Lower leg skin (tissue), 3 donors: ENCODE data around the gene DLGAP1.

ENCODE experiments used
- POLR2A ChIP-seq, 2 donors: fragments of 450-650 bp; IDR thresholded peaks; one replicate each; pipeline ENCODE4 v1.6.1; 2016 to 2017; ENCODE audit warnings: antibody characterized with exemption in 2 of 2, mild to moderate bottlenecking in 1 of 2, moderate library complexity in 1 of 2
- TF ChIP-seq, protein P1 (sequence below), 3 donors: fragments of 450-650 bp; IDR thresholded peaks; one replicate each; pipeline ENCODE4 v1.5.1; 2016; ENCODE audit warnings: antibody characterized with exemption in 3 of 3, mild to moderate bottlenecking in 3 of 3, moderate library complexity in 2 of 3

DNA sequence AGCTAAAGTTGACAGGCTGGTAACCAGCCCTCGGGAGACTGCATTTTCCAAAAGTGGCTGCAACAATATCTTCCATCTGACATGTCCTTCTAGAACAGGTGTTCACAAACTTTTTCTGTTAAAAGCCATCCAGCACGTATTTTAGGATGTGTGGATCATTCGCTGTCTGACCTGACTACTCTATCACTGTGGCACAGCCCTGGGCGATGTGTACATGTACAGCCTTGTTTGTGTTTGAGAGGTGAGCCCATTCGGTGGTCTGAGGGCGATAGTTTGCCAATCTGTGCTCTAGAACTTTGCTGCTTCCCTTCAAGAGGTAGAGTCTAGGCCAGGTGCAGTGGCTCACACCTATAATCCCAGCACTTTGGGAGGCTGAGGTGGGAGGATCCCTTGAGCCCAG is 839.0 kb downstream of the DLGAP1 start:
- TF ChIP-seq, protein P1, sequence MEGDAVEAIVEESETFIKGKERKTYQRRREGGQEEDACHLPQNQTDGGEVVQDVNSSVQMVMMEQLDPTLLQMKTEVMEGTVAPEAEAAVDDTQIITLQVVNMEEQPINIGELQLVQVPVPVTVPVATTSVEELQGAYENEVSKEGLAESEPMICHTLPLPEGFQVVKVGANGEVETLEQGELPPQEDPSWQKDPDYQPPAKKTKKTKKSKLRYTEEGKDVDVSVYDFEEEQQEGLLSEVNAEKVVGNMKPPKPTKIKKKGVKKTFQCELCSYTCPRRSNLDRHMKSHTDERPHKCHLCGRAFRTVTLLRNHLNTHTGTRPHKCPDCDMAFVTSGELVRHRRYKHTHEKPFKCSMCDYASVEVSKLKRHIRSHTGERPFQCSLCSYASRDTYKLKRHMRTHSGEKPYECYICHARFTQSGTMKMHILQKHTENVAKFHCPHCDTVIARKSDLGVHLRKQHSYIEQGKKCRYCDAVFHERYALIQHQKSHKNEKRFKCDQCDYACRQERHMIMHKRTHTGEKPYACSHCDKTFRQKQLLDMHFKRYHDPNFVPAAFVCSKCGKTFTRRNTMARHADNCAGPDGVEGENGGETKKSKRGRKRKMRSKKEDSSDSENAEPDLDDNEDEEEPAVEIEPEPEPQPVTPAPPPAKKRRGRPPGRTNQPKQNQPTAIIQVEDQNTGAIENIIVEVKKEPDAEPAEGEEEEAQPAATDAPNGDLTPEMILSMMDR (IDR thresholded peaks at IDR 0.05), result no peak
- TF ChIP-seq POLR2A (IDR thresholded peaks at IDR 0.05), result no peak
